GM12892 (cell line): ENCODE results near the gene RRP9.

Experiments used
- POLR2A ChIP-seq: IDR thresholded peaks from 2 replicates; pipeline ENCODE4 v1.6.1; 2011; ENCODE audit warnings: low read depth, low read length, control low read depth
- POLR2AphosphoS5 ChIP-seq: IDR thresholded peaks from 2 replicates; pipeline ENCODE4 v1.6.1; 2011; ENCODE audit warnings: low read depth, low read length, control low read depth

DNA sequence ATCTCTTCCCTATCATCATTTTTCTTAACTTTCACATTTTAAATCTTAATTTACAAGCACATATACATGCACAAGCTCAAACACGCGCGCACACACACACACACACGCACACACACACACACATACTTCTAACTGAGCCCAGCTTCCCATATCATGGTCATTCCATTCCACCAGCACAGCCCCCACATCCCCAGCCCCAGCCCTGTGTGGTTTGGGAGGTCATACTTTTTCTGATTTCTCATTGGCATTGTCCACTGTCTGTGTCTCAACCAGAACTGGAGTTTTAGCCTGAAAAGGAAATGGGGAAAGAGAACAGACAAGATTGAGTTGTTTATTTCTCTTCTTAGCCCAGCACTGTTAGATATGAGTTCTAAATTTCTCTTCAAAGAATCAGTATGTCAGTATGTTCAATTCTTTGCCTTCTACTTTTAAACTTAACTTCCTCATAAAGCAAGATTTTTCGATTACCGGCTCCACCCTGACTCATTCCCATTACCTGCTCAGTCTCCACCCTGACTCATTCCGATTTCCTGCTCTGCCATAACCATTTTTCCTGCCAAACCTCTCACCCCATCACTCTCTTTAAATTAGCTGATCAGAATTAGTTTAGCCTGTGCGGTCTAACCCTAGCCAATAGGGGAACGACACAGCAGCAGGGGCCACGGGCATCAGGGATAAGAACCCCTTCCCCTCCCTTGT lies 44.9 kb downstream of the RRP9 start:
- TF ChIP-seq POLR2AphosphoS5 (no peak), POLR2A (no peak)
